ENCODE data around the gene LAMTOR5. TPM values are rescaled to one million over a fixed set of nuclear protein-coding genes. Genes with fewer than 3 reads are reported as not detected.

The LAMTOR5 gene
- total RNA-seq, 3 donors from 2014 or later, result 102 to 117 (median 109) TPM

GRCh38 chr1:110452330-110452729 is 44.8 kb upstream of the LAMTOR5 start:
- no peaks in the 10 kb centered on the region for H3K4me1 ChIP-seq
- no peaks in the 10 kb centered on the region for H3K36me3 ChIP-seq
- no peak overlapping the region for H3K4me3 ChIP-seq
- H3K9me3 ChIP-seq, result no peaks in the 10 kb centered on the region
- H3K27ac ChIP-seq, result no peak overlapping the region
- TF ChIP-seq POLR2A (IDR thresholded peaks at IDR 0.05) (no peak), POLR2AphosphoS5 (IDR thresholded peaks at IDR 0.05) (no peak), CTCF (IDR thresholded peaks at IDR 0.05) (no peak)
- intact Hi-C loops (cut with DNase I; ENCODE audit: low total_unique reads), result no loop called here
- H3K27me3 ChIP-seq, result peaks cover 0 to 5% of the 10 kb centered on the region in 2 donors
- no peak for DNase-seq (ENCODE audit: low spot score in 2 of 2)

GRCh38 chr1:110450929-110451328 is 43.4 kb upstream of the LAMTOR5 start, which contains the start of gene PROK1:
Gene PROK1, plus strand, starts transcription at chr1:110451149. Its CDS starts 68 bp downstream, at chr1:110451217.
- intact Hi-C loops (cut with DNase I; ENCODE audit: low total_unique reads), result no loop called here
- DNase-seq (ENCODE audit: low spot score in 2 of 2), result no peak
- H3K4me3 ChIP-seq, result no peak within 1 kb of the TSS
- H3K27me3 ChIP-seq, result peaks cover 0 to 5% of the 10 kb centered on the region in 2 donors
- no peak within 1 kb of the TSS for H3K27ac ChIP-seq
- H3K36me3 ChIP-seq, result no peaks in the 10 kb centered on the region
- H3K4me1 ChIP-seq, result no peaks in the 10 kb centered on the region
- TF ChIP-seq CTCF (IDR thresholded peaks at IDR 0.05) (no peak), POLR2A (IDR thresholded peaks at IDR 0.05) (no peak), POLR2AphosphoS5 (IDR thresholded peaks at IDR 0.05) (no peak)
- no peaks in the 10 kb centered on the region for H3K9me3 ChIP-seq

GRCh38 chr1:110449661-110450651 is 42.5 kb upstream of the LAMTOR5 start:
- H3K36me3 ChIP-seq, result no peaks in the 10 kb centered on the region
- no peaks in the 10 kb centered on the region for H3K9me3 ChIP-seq
- no peak overlapping the region for H3K27ac ChIP-seq
- H3K27me3 ChIP-seq, result peaks cover 0 to 5% of the 10 kb centered on the region in 2 donors
- no peak for DNase-seq (ENCODE audit: low spot score in 2 of 2)
- no peaks in the 10 kb centered on the region for H3K4me1 ChIP-seq
- H3K4me3 ChIP-seq, result no peak overlapping the region
- intact Hi-C loops (cut with DNase I; ENCODE audit: low total_unique reads), result no loop called here
- no peak for TF ChIP-seq CTCF (IDR thresholded peaks at IDR 0.05)
- no peak for TF ChIP-seq POLR2AphosphoS5 (IDR thresholded peaks at IDR 0.05)
- no peak for TF ChIP-seq POLR2A (IDR thresholded peaks at IDR 0.05)

GRCh38 chr1:110444561-110444960 is 37.1 kb upstream of the LAMTOR5 start:
- Histone ChIP-seq H3K4me1 (no peaks in the 10 kb centered on the region), H3K27ac (no peak overlapping the region), H3K27me3 (no peaks in the 10 kb centered on the region), H3K4me3 (no peak overlapping the region), H3K9me3 (no peaks in the 10 kb centered on the region), H3K36me3 (no peaks in the 10 kb centered on the region)
- intact Hi-C loops (cut with DNase I; ENCODE audit: low total_unique reads), result no loop called here
- TF ChIP-seq POLR2AphosphoS5 (IDR thresholded peaks at IDR 0.05), result no peak
- TF ChIP-seq POLR2A (IDR thresholded peaks at IDR 0.05), result no peak
- no peak for TF ChIP-seq CTCF (IDR thresholded peaks at IDR 0.05)
- DNase-seq (ENCODE audit: low spot score in 2 of 2), result no peak

- DNase-seq (ENCODE audit: low spot score in 2 of 2), result no peak
- no peaks in the 10 kb centered on the region for H3K27me3 ChIP-seq
- intact Hi-C loops (cut with DNase I; ENCODE audit: low total_unique reads), result no loop called here
These were observed 36.0 kb upstream of the LAMTOR5 start for GRCh38 chr1:110443451-110443850.

More at GRCh38 chr1:110443451-110443850, 36.0 kb upstream of the LAMTOR5 start:
- no peak overlapping the region for H3K27ac ChIP-seq
- no peaks in the 10 kb centered on the region for H3K9me3 ChIP-seq
- no peaks in the 10 kb centered on the region for H3K36me3 ChIP-seq
- no peak overlapping the region for H3K4me3 ChIP-seq
- TF ChIP-seq CTCF (IDR thresholded peaks at IDR 0.05), result no peak
- no peak for TF ChIP-seq POLR2A (IDR thresholded peaks at IDR 0.05)
- no peak for TF ChIP-seq POLR2AphosphoS5 (IDR thresholded peaks at IDR 0.05)
- no peaks in the 10 kb centered on the region for H3K4me1 ChIP-seq

Measured in breast epithelium (tissue), 4 donors.